AG04450 (cell line): Measurements from ENCODE around the gene MTFP1. TPM values are rescaled to one million over a fixed set of nuclear protein-coding genes. Genes with fewer than 3 reads are reported as not detected.

Source experiments
- CTCF ChIA-PET: fragments of 300-600, 350-600 bp; formaldehyde crosslinking; extraction: SDS; loops from one replicate; lab custom pipeline; 2022; ENCODE audit warnings: antibody characterized with exemption, inconsistent platforms; lab: Charles Lee
- POLR2A ChIA-PET: fragments of 350-600 bp; formaldehyde crosslinking; extraction: SDS; loops from one replicate; lab custom pipeline; 2021; ENCODE audit warnings: antibody characterized with exemption, inconsistent platforms; lab: Yijun Ruan, JAX
- DNase-seq: peaks from one replicate; pipeline ENCODE4 v3.0.0-alpha.2; 2011; ENCODE audit warnings: low read depth, low spot score
- H3K27ac ChIP-seq: one replicate; pipeline ENCODE4 v1.5.1; 2012; ENCODE audit warnings: low read depth, low read length, control low read depth
- H3K27me3 ChIP-seq: one replicate; pipeline ENCODE4 v1.6.0; 2012; ENCODE audit warnings: low read length; ENCODE audit not compliant: control insufficient read depth, insufficient read depth
- H3K4me3 ChIP-seq: 2 replicates; pipeline ENCODE4 v1.5.1; 2011; ENCODE audit warnings: mild to moderate bottlenecking, low read depth, low read length, control low read depth
- H3K9me3 ChIP-seq: 2 replicates; pipeline ENCODE4 v1.5.1; 2012; ENCODE audit warnings: low read length; ENCODE audit not compliant: control insufficient read depth, insufficient read depth
- CTCF ChIP-seq: IDR thresholded peaks from 2 replicates; pipeline ENCODE4 v1.5.1; 2011; ENCODE audit warnings: low read depth, low read length, control low read depth, inconsistent platforms
- polyA plus RNA-seq: library from polyadenylated mRNA; depleted of rRNA; stranded (reverse); fragments of >200 nt; gene quantifications from 2 replicates; pipeline ENCODE4 v1.2.3, GENCODE V29; 2011

Gene MTFP1
- polyA plus RNA-seq, 1 experiment, result 4.1 TPM

DNA sequence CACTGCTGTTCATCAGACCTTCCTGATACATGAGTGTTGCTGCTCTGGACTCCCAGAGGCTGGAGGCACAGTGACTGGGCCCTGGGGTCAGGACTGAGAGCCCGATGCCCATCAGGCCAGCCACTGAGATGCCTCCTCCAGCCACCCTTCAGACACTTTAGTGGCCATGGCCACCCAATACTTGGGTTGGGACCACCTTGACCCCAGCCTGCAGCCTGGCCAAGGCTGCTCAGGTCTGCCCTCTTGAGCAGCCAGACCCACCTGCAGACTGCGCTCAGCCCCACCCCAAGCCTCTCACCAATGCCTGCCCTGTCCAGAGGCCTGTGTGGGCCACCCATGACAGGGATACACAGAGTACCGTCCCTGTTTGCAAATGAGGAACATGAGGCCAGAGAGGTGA is 42.5 kb upstream of the MTFP1 start:
- CTCF ChIA-PET, result interaction anchor here (0.5 to 1.5 kb wide), 2 partner anchors 95 to 127 kb away, joined by 4 read pairs; no protein-coding TSS in a partner anchor
- POLR2A ChIA-PET, result no interaction called here
- no peak overlapping the region for H3K27ac ChIP-seq
- no peaks in the 10 kb centered on the region for H3K27me3 ChIP-seq
- H3K9me3 ChIP-seq, result no peaks in the 10 kb centered on the region
- TF ChIP-seq CTCF, result no peak
- H3K4me3 ChIP-seq, result no peak overlapping the region
- DNase-seq, result no peak

DNA sequence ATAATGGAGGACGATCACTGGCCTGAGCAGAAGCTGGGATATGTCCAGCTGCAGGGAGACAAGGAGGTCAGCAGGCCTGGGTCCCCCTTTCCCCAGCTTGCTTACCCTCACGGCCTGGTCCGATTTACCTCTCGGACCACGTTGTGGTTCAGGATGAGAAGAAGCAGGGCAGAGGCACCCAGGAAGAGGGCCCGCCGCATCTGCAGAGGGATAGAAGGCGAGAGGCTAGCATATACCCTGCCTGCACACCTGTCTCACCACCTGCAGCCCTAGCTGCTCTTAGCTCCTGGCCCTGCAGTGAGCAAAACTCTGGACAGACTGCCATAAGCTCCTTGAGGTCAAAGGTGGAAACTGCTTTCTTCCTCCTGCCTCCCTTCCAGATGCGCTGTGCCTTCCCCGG is 39.6 kb upstream of the MTFP1 start:
- TF ChIP-seq CTCF, result no peak
- no peak for DNase-seq
- Histone ChIP-seq H3K9me3 (peaks cover 3% of the 10 kb centered on the region; the same call in 1 of the 2 replicates), H3K27ac (no peak overlapping the region), H3K27me3 (no peaks in the 10 kb centered on the region), H3K4me3 (peak overlapping the region; percentile 72)
- ChIA-PET CTCF (interaction anchor here (1.1 to 3.0 kb wide), 2 partner anchors 98 to 123 kb away, joined by 4 to 23 read pairs; no protein-coding TSS in a partner anchor), POLR2A (interaction anchor here (0.7 kb wide), 1 partner anchor 37 kb away, joined by 4 read pairs; no protein-coding TSS in a partner anchor)

GRCh38 chr22:30386608-30386959 is 39.0 kb upstream of the MTFP1 start:
- POLR2A ChIA-PET, result no interaction called here
- Histone ChIP-seq H3K9me3 (peaks cover 3% of the 10 kb centered on the region; the same call in 1 of the 2 replicates), H3K27me3 (no peaks in the 10 kb centered on the region), H3K4me3 (peak overlapping the region; percentile 72), H3K27ac (peak overlapping the region; percentile 21)
- no peak for TF ChIP-seq CTCF
- DNase-seq, result no peak
- CTCF ChIA-PET, result interaction anchor here (0.6 to 3.0 kb wide), 6 partner anchors 97 to 1009 kb away, joined by 3 to 23 read pairs (median 6); no protein-coding TSS in a partner anchor

- peak within 1 kb of the TSS; percentile 21 for H3K27ac ChIP-seq
- DNase-seq, result peak; percentile 18
- peak; percentile 75 for TF ChIP-seq CTCF
- peaks cover 3% of the 10 kb centered on the region; the same call in 1 of the 2 replicates for H3K9me3 ChIP-seq
- ChIA-PET POLR2A (interaction anchor here (1.0 kb wide), 2 partner anchors 9 to 99 kb away, joined by 4 to 6 read pairs; partner anchors contain the start of gene SEC14L2), CTCF (interaction anchor here (0.6 to 3.0 kb wide), 30 partner anchors 8 to 1010 kb away, joined by 3 to 39 read pairs (median 4); partner anchors contain the start of genes CASTOR1, CCDC157, SEC14L2 and SF3A1)
- peak within 1 kb of the TSS; percentile 72 for H3K4me3 ChIP-seq
- no peaks in the 10 kb centered on the region for H3K27me3 ChIP-seq
These were observed 38.4 kb upstream of the MTFP1 start, which contains the start of gene RNF215 for GRCh38 chr22:30386960-30387827. RNF215 (minus strand) TSS chr22:30387411; CDS start chr22:30387313, 98 bp downstream.
